GM12874 (cell line): ENCODE data around the gene ZNF282.

Experiments used
- CTCF ChIP-seq: IDR thresholded peaks from 2 replicates; pipeline ENCODE4 v1.5.1; 2011; ENCODE audit warnings: low read depth, mild to moderate bottlenecking, control low read depth, low read length, moderate library complexity; ENCODE audit not compliant: insufficient read depth

Gene ZNF282

GRCh38 chr7:149156898-149157297, 38.4 kb upstream of the ZNF282 start:
- no peak for TF ChIP-seq CTCF

GRCh38 chr7:149161241-149161848, 34.0 kb upstream of the ZNF282 start:
- TF ChIP-seq CTCF, result no peak

DNA sequence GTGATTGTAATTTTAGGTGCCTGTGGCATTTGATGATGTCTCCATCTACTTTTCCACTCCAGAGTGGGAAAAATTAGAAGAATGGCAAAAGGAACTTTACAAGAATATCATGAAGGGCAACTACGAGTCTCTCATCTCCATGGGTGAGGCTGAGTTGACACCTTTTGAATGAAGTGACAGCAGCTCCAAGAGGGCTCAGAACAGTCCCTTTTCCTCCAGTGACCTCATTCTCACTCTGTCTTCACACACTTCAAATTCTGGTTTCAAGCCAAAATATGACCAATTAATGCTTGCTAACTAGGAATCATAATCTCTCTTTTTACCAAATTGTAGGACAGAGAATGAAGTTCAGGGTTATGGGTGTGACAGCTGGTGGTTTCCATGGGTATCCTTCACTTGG, 29.2 kb upstream of the ZNF282 start:
- no peak for TF ChIP-seq CTCF

DNA sequence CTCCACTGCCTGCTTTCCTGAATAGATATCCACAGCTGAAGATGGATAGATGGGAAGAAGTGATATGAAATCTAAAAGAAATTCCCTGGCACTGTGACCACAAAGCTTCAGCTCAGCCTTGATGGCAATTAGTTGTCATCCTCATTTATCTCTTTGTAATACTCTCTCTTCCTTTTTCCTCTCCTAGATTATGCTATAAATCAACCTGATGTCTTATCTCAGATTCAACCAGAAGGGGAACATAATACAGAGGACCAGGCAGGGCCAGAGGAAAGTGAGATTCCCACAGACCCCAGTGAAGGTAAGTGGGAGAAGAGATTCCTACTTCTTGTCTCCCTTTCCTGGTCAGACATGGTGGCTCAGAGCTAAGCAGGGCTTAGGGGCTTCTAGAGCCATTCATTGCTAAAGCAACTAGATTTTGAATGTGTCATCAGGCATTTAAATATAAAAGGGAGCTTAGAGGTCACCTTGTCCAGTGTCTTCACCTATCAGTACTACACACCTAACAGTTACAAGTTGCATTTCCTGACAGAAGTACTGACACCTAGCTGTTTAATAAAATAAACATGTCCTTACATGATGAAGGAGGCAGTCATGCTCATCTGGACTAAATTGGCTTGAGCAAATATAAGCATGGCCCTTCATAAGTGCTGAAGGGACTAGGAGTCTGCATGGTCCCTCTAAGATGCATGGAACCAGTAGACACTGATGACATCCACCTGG, 28.6 kb upstream of the ZNF282 start:
- TF ChIP-seq CTCF, result no peak

DNA sequence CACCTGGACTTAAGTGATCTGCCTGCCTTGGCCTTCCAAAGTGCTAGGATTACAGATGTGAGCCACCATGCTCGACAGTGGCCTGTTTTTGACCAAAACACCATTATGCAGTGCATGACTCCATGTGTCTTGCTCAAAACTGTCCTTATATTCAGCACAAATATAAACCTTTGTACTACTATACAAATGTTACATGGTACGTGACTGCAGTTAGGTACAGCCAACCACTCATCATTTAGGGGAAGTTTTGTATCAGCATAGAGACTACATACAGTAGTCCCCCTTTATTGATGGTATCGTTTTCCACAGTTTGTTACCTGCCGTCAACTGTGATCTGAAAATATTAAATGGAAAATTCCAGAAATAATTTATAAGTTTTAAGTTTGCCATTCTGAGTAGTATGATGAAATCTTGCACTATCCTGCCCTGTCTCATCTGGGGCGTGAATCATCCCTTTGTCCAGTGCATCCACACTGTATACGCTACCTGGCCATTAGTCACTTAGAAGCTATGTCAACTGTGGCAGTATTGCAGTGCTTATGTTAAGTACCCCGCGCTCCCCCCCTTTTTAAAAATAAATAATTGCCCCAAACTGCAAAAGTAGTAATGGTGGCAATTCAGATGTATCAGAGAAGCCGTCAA, 23.3 kb upstream of the ZNF282 start:
- no peak for TF ChIP-seq CTCF

GRCh38 chr7:149172534-149172920, 22.8 kb upstream of the ZNF282 start:
- TF ChIP-seq CTCF, result no peak

- no peak for TF ChIP-seq CTCF
Observed at GRCh38 chr7:149175150-149175549, 20.2 kb upstream of the ZNF282 start.
